ENCODE results near the gene BCAS3.

The BCAS3 gene

GRCh38 chr17:61312406-61313295 is 635.0 kb downstream of the BCAS3 start:
- H3K36me3 Mint-ChIP-seq (ENCODE audit: low read depth): no peaks in the 10 kb centered on the region
- no peak overlapping the region for H3K27ac Mint-ChIP-seq
- no peak overlapping the region for H3K4me3 Mint-ChIP-seq
- H3K27me3 Mint-ChIP-seq: no peaks in the 10 kb centered on the region
- no peaks in the 10 kb centered on the region for H3K9me3 Mint-ChIP-seq
- H3K4me1 Mint-ChIP-seq (ENCODE audit: low read depth): no peaks in the 10 kb centered on the region

GRCh38 chr17:61313461-61314326 is 636.0 kb downstream of the BCAS3 start:
- Mint-ChIP-seq H3K27ac (no peak overlapping the region), H3K4me1 (ENCODE audit: low read depth) (no peaks in the 10 kb centered on the region), H3K36me3 (ENCODE audit: low read depth) (no peaks in the 10 kb centered on the region), H3K27me3 (no peaks in the 10 kb centered on the region), H3K9me3 (no peaks in the 10 kb centered on the region), H3K4me3 (no peak overlapping the region)

- Mint-ChIP-seq H3K4me1 (ENCODE audit: low read depth) (no peaks in the 10 kb centered on the region), H3K27ac (no peak overlapping the region), H3K36me3 (ENCODE audit: low read depth) (no peaks in the 10 kb centered on the region), H3K27me3 (no peaks in the 10 kb centered on the region), H3K4me3 (no peak overlapping the region), H3K9me3 (no peaks in the 10 kb centered on the region)
These were observed 636.9 kb downstream of the BCAS3 start for GRCh38 chr17:61314368-61315078.

GRCh38 chr17:61316633-61317032 is 639.0 kb downstream of the BCAS3 start:
- Mint-ChIP-seq H3K4me3 (no peak overlapping the region), H3K36me3 (ENCODE audit: low read depth) (no peaks in the 10 kb centered on the region), H3K9me3 (no peaks in the 10 kb centered on the region), H3K4me1 (ENCODE audit: low read depth) (no peaks in the 10 kb centered on the region), H3K27ac (no peak overlapping the region), H3K27me3 (no peaks in the 10 kb centered on the region)

GRCh38 chr17:61317779-61318178 is 640.1 kb downstream of the BCAS3 start:
- H3K27ac Mint-ChIP-seq: no peak overlapping the region
- H3K36me3 Mint-ChIP-seq (ENCODE audit: low read depth): no peaks in the 10 kb centered on the region
- H3K9me3 Mint-ChIP-seq: no peaks in the 10 kb centered on the region
- H3K4me1 Mint-ChIP-seq (ENCODE audit: low read depth): no peaks in the 10 kb centered on the region
- no peak overlapping the region for H3K4me3 Mint-ChIP-seq
- no peaks in the 10 kb centered on the region for H3K27me3 Mint-ChIP-seq

- Mint-ChIP-seq H3K4me1 (ENCODE audit: low read depth) (no peaks in the 10 kb centered on the region), H3K27me3 (no peaks in the 10 kb centered on the region), H3K9me3 (no peaks in the 10 kb centered on the region), H3K27ac (no peak overlapping the region), H3K4me3 (no peak overlapping the region), H3K36me3 (ENCODE audit: low read depth) (no peaks in the 10 kb centered on the region)
These were observed 641.0 kb downstream of the BCAS3 start for GRCh38 chr17:61318684-61319098.

- Mint-ChIP-seq H3K27me3 (no peaks in the 10 kb centered on the region), H3K27ac (no peak overlapping the region), H3K9me3 (no peaks in the 10 kb centered on the region), H3K36me3 (ENCODE audit: low read depth) (no peaks in the 10 kb centered on the region), H3K4me1 (ENCODE audit: low read depth) (no peaks in the 10 kb centered on the region), H3K4me3 (no peak overlapping the region)
These were observed 643.7 kb downstream of the BCAS3 start for GRCh38 chr17:61321344-61321743.

- H3K27ac Mint-ChIP-seq: no peak overlapping the region
- H3K9me3 Mint-ChIP-seq: no peaks in the 10 kb centered on the region
- H3K4me1 Mint-ChIP-seq (ENCODE audit: low read depth): no peaks in the 10 kb centered on the region
- H3K27me3 Mint-ChIP-seq: no peaks in the 10 kb centered on the region
- no peaks in the 10 kb centered on the region for H3K36me3 Mint-ChIP-seq (ENCODE audit: low read depth)
- H3K4me3 Mint-ChIP-seq: no peak overlapping the region
These were observed 644.8 kb downstream of the BCAS3 start for GRCh38 chr17:61322325-61323002.

GRCh38 chr17:61323003-61323908 is 645.6 kb downstream of the BCAS3 start:
- Mint-ChIP-seq H3K4me3 (no peak overlapping the region), H3K27ac (no peak overlapping the region), H3K9me3 (no peaks in the 10 kb centered on the region), H3K27me3 (no peaks in the 10 kb centered on the region), H3K4me1 (ENCODE audit: low read depth) (no peaks in the 10 kb centered on the region), H3K36me3 (ENCODE audit: low read depth) (no peaks in the 10 kb centered on the region)

GRCh38 chr17:61323909-61324868 is 646.5 kb downstream of the BCAS3 start:
- Mint-ChIP-seq H3K27ac (no peak overlapping the region), H3K27me3 (no peaks in the 10 kb centered on the region), H3K4me1 (ENCODE audit: low read depth) (no peaks in the 10 kb centered on the region), H3K36me3 (ENCODE audit: low read depth) (no peaks in the 10 kb centered on the region), H3K4me3 (no peak overlapping the region), H3K9me3 (no peaks in the 10 kb centered on the region)

- no peak overlapping the region for H3K4me3 Mint-ChIP-seq
- H3K9me3 Mint-ChIP-seq: no peaks in the 10 kb centered on the region
- no peak overlapping the region for H3K27ac Mint-ChIP-seq
- no peaks in the 10 kb centered on the region for H3K4me1 Mint-ChIP-seq (ENCODE audit: low read depth)
- no peaks in the 10 kb centered on the region for H3K36me3 Mint-ChIP-seq (ENCODE audit: low read depth)
- no peaks in the 10 kb centered on the region for H3K27me3 Mint-ChIP-seq
These were observed 647.3 kb downstream of the BCAS3 start for GRCh38 chr17:61324950-61325349.

- H3K27me3 Mint-ChIP-seq: no peaks in the 10 kb centered on the region
- H3K9me3 Mint-ChIP-seq: no peaks in the 10 kb centered on the region
- H3K4me1 Mint-ChIP-seq (ENCODE audit: low read depth): no peaks in the 10 kb centered on the region
- no peaks in the 10 kb centered on the region for H3K36me3 Mint-ChIP-seq (ENCODE audit: low read depth)
- H3K4me3 Mint-ChIP-seq: no peak overlapping the region
- H3K27ac Mint-ChIP-seq: no peak overlapping the region
These were observed 647.9 kb downstream of the BCAS3 start for GRCh38 chr17:61325382-61326073.
